ENCODE measurements around the gene CD33. TPM values are rescaled to one million over a fixed set of nuclear protein-coding genes. Genes with fewer than 3 reads are reported as not detected.

Gene CD33
- total RNA-seq, 1 donor from 2014 or later, result 1.3 TPM

DNA sequence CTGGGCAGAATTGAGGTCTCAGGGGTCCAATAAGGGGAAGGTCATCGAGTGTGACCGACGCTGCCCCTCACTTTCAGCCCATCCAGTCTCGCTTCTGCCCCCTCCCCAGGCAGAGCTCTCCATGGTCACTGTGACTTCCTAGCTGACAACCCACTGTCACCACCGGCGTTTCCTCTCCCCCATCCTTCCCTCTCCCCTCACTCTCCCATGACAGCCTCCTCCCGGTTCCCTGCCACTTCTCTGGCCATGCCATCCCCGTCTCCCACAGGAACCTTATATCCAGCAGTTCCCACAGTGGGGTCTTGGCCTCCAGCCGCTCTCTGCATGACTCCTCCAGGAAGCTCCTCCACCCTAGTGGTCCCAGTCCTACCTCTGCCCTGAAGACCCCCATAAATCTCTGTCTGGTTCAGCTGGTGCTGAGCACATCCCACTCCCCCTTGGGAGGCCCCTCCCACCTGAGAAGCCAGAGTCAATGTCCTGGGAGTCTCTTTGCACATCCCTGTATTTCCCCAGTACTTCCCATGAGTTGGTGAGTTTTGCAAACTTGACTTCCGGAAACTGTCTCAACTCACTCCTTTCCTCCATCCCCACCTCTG is 24.7 kb upstream of the CD33 start:
- intact Hi-C loops (cut with DNase I), result no loop called here
- H3K27ac ChIP-seq, result no peak overlapping the region
- no peak for DNase-seq (ENCODE audit: low spot score in 2 of 2)
- no peaks in the 10 kb centered on the region for H3K9me3 ChIP-seq
- TF ChIP-seq, protein P1, sequence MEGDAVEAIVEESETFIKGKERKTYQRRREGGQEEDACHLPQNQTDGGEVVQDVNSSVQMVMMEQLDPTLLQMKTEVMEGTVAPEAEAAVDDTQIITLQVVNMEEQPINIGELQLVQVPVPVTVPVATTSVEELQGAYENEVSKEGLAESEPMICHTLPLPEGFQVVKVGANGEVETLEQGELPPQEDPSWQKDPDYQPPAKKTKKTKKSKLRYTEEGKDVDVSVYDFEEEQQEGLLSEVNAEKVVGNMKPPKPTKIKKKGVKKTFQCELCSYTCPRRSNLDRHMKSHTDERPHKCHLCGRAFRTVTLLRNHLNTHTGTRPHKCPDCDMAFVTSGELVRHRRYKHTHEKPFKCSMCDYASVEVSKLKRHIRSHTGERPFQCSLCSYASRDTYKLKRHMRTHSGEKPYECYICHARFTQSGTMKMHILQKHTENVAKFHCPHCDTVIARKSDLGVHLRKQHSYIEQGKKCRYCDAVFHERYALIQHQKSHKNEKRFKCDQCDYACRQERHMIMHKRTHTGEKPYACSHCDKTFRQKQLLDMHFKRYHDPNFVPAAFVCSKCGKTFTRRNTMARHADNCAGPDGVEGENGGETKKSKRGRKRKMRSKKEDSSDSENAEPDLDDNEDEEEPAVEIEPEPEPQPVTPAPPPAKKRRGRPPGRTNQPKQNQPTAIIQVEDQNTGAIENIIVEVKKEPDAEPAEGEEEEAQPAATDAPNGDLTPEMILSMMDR (IDR thresholded peaks at IDR 0.05), result no peak
- H3K36me3 ChIP-seq, result no peaks in the 10 kb centered on the region
- no peaks in the 10 kb centered on the region for H3K4me1 ChIP-seq
- H3K27me3 ChIP-seq, result no peaks in the 10 kb centered on the region
- no peak overlapping the region for H3K4me3 ChIP-seq

GRCh38 chr19:51201712-51202111 is 23.2 kb upstream of the CD33 start:
- DNase-seq (ENCODE audit: low spot score in 2 of 2), result no peak
- no peaks in the 10 kb centered on the region for H3K4me1 ChIP-seq
- H3K27ac ChIP-seq, result no peak overlapping the region
- H3K4me3 ChIP-seq, result no peak overlapping the region
- H3K27me3 ChIP-seq, result no peaks in the 10 kb centered on the region
- intact Hi-C loops (cut with DNase I), result no loop called here
- TF ChIP-seq, protein P1 (IDR thresholded peaks at IDR 0.05), result no peak
- no peaks in the 10 kb centered on the region for H3K36me3 ChIP-seq
- H3K9me3 ChIP-seq, result no peaks in the 10 kb centered on the region

GRCh38 chr19:51203916-51204315 is 21.0 kb upstream of the CD33 start:
- no peaks in the 10 kb centered on the region for H3K9me3 ChIP-seq
- no peak for DNase-seq (ENCODE audit: low spot score in 2 of 2)
- no peaks in the 10 kb centered on the region for H3K4me1 ChIP-seq
- H3K27me3 ChIP-seq, result no peaks in the 10 kb centered on the region
- intact Hi-C loops (cut with DNase I), result no loop called here
- no peak overlapping the region for H3K4me3 ChIP-seq
- TF ChIP-seq, protein P1 (IDR thresholded peaks at IDR 0.05), result no peak
- H3K27ac ChIP-seq, result no peak overlapping the region
- no peaks in the 10 kb centered on the region for H3K36me3 ChIP-seq

DNA sequence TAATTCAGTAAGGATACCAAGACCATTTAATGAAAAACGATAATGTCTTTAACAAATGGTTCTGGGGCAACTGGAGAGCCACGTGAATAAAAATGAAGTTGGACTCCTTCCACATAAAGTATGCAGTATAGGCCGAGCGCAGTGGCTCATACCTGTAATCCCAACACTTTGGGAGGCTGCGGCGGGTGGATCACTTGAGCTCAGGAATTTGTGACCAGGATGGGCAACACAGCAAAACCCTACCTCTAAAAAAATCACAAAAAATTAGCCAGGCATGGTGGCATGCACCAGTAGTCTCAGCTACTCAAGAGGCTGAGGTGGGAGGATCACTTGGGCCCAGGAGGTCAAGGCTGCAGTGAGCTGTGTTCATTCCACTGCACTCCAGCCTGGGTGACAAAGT is 20.6 kb upstream of the CD33 start:
- intact Hi-C loops (cut with DNase I), result no loop called here
- no peaks in the 10 kb centered on the region for H3K9me3 ChIP-seq
- H3K27ac ChIP-seq, result no peak overlapping the region
- H3K4me1 ChIP-seq, result no peaks in the 10 kb centered on the region
- no peak overlapping the region for H3K4me3 ChIP-seq
- H3K27me3 ChIP-seq, result no peaks in the 10 kb centered on the region
- H3K36me3 ChIP-seq, result no peaks in the 10 kb centered on the region
- no peak for DNase-seq (ENCODE audit: low spot score in 2 of 2)
- TF ChIP-seq, protein P1 (IDR thresholded peaks at IDR 0.05), result no peak

DNA sequence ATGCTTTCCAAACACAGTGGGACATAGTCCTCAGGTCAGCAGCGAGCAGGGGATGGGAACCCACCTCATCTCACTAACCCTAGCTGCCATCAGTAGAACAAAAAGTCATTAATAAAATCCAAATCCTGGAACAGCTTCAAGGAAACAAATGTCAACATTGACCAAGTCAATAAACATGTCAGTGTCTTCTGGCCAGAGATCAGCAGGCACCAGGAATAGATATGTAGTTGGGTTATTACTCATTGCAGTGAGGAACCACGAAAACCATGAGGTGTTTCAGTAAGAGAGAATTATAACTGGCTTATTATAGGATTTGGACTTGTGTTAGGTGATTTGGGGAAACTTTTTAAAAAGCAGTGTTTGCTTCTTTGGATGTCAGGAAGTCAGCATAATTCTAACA is 17.1 kb upstream of the CD33 start:
- Histone ChIP-seq H3K4me3 (no peak overlapping the region), H3K27ac (no peak overlapping the region), H3K4me1 (no peaks in the 10 kb centered on the region), H3K27me3 (no peaks in the 10 kb centered on the region), H3K9me3 (no peaks in the 10 kb centered on the region), H3K36me3 (no peaks in the 10 kb centered on the region)
- DNase-seq (ENCODE audit: low spot score in 2 of 2), result no peak
- TF ChIP-seq, protein P1 (IDR thresholded peaks at IDR 0.05), result no peak
- intact Hi-C loops (cut with DNase I), result no loop called here
